OCI-LY7 (cell line): ENCODE measurements around the gene CPZ. TPM values are rescaled to one million over a fixed set of nuclear protein-coding genes. Genes with fewer than 3 reads are reported as not detected.

ENCODE experiments used
- BruUV-seq: library from RNA; stranded (reverse); fragments of 400-500 nt; replicated peaks from 2 replicates; lab custom pipeline; 2021; lab: Mats Ljungman, UMichigan
- CTCF ChIA-PET: fragments of 300-600 bp; sonication (Branson Sonifier 250); formaldehyde crosslinking; loops from one replicate; lab custom pipeline; 2022; ENCODE audit warnings: antibody characterized with exemption; ENCODE audit not compliant: unreplicated experiment; lab: Charles Lee
- POLR2A ChIA-PET: fragments of 300-600 bp; sonication (Branson Sonifier 250); formaldehyde crosslinking; loops from one replicate; lab custom pipeline; 2022; ENCODE audit warnings: antibody characterized with exemption; lab: Charles Lee
- DNase-seq: peaks from one replicate; pipeline ENCODE4 v3.0.0-alpha.2; 2015; ENCODE audit warnings: low spot score
- H2AFZ ChIP-seq: fragments of 200-600 bp; sonication (generic), shearing (Covaris generic); 2 replicates; pipeline ENCODE4 v1.6.1; 2014; ENCODE audit warnings: mild to moderate bottlenecking, antibody characterized with exemption, low read length, moderate library complexity
- H3K27ac ChIP-seq: fragments of 200-600 bp; sonication (generic); 2 replicates; pipeline ENCODE4 v1.5.1; 2014; ENCODE audit warnings: mixed run types, low read depth, mild to moderate bottlenecking, moderate library complexity, low read length, inconsistent platforms; ENCODE audit not compliant: poor library complexity, severe bottlenecking
- H3K36me3 ChIP-seq: fragments of 200-600 bp; sonication (generic); 2 replicates; pipeline ENCODE4 v1.6.1; 2014; ENCODE audit warnings: mild to moderate bottlenecking, antibody characterized with exemption, low read length, moderate library complexity, mixed read lengths; ENCODE audit not compliant: insufficient read depth
- H3K4me1 ChIP-seq: fragments of 200-600 bp; sonication (generic); 2 replicates; pipeline ENCODE4 v1.5.1; 2014; ENCODE audit warnings: mild to moderate bottlenecking, low read length; ENCODE audit not compliant: insufficient read depth, poor library complexity, severe bottlenecking
- H3K4me2 ChIP-seq: fragments of 200-600 bp; sonication (generic); 2 replicates; pipeline ENCODE4 v1.6.1; 2014; ENCODE audit warnings: mild to moderate bottlenecking, low read length
- H3K4me3 ChIP-seq: fragments of 200-600 bp; sonication (generic); 2 replicates; pipeline ENCODE4 v1.5.1; 2014; ENCODE audit warnings: mild to moderate bottlenecking, low read depth, low read length; ENCODE audit not compliant: poor library complexity, severe bottlenecking
- H3K79me2 ChIP-seq: fragments of 200-600 bp; sonication (generic); 2 replicates; pipeline ENCODE4 v1.6.1; 2016; ENCODE audit warnings: low read depth, mild to moderate bottlenecking, low read length, moderate library complexity, mixed read lengths; ENCODE audit not compliant: insufficient read depth
- H3K9me2 ChIP-seq: fragments of 200-600 bp; sonication (generic); 2 replicates; pipeline ENCODE4 v1.6.1; 2016; ENCODE audit warnings: mild to moderate bottlenecking, low read length, mixed read lengths; ENCODE audit not compliant: insufficient read depth
- H3K9me3 ChIP-seq: fragments of 200-600 bp; sonication (generic); 2 replicates; pipeline ENCODE4 v1.6.1; 2014; ENCODE audit warnings: mild to moderate bottlenecking, mixed run types, low read length, mixed read lengths
- H4K20me1 ChIP-seq: fragments of 200-600 bp; sonication (generic); 2 replicates; pipeline ENCODE4 v1.6.1; 2014; ENCODE audit warnings: mild to moderate bottlenecking, antibody characterized with exemption, low read length, moderate library complexity, mixed read lengths; ENCODE audit not compliant: insufficient read depth
- CTCF ChIP-seq: fragments of 200-600 bp; sonication (generic); conservative IDR thresholded peaks from 2 replicates; pipeline ENCODE4 v1.5.1; 2014; ENCODE audit warnings: mild to moderate bottlenecking, antibody characterized with exemption, low read length, moderate library complexity, mixed read lengths
- EZH2phosphoT487 ChIP-seq: fragments of 200-600 bp; sonication (generic); IDR thresholded peaks from 2 replicates; pipeline ENCODE4 v1.6.1; 2018; ENCODE audit warnings: low read depth, borderline replicate concordance, mild to moderate bottlenecking, mixed run types, antibody characterized with exemption, low read length, moderate library complexity, mixed read lengths
- intact Hi-C: fragments of 100-400 bp; cut with micrococcal nuclease; formaldehyde crosslinking; loops from one replicate; pipeline ENCODE4 v1.10.0; 2022; ENCODE audit not compliant: unreplicated experiment
- total RNA-seq, 2 experiments: library from RNA; depleted of rRNA in 1 of 2; stranded (reverse); fragments of >200 nt in 1 of 2; shearing (Covaris generic) in 1 of 2; gene quantifications; 2 replicates each; pipeline ENCODE4 v1.2.3, GENCODE V29; 2014 to 2022

The CPZ gene
- total RNA-seq, 2 experiments from 2014 or later: not detected

GRCh38 chr4:8640816-8641215 lies 48.3 kb downstream of the CPZ start:
- no TSS peak for BruUV-seq
- no peaks in the 10 kb centered on the region for H3K9me2 ChIP-seq
- ChIA-PET POLR2A (no interaction called here), CTCF (no interaction called here)
- no peaks in the 10 kb centered on the region for H3K4me1 ChIP-seq
- no peak overlapping the region for H3K27ac ChIP-seq
- H3K9me3 ChIP-seq: no peaks in the 10 kb centered on the region
- no peaks in the 10 kb centered on the region for H3K79me2 ChIP-seq
- H3K4me2 ChIP-seq: no peak overlapping the region
- DNase-seq: no peak
- H4K20me1 ChIP-seq: no peaks in the 10 kb centered on the region
- no peak overlapping the region for H3K4me3 ChIP-seq
- no peaks in the 10 kb centered on the region for H3K36me3 ChIP-seq
- TF ChIP-seq CTCF (no peak), EZH2phosphoT487 (no peak)
- intact Hi-C loops: no loop called here
- no peak overlapping the region for H2AFZ ChIP-seq

GRCh38 chr4:8641256-8641655 lies 48.7 kb downstream of the CPZ start:
- H3K36me3 ChIP-seq: no peaks in the 10 kb centered on the region
- no peaks in the 10 kb centered on the region for H4K20me1 ChIP-seq
- no peaks in the 10 kb centered on the region for H3K4me1 ChIP-seq
- no peak overlapping the region for H2AFZ ChIP-seq
- DNase-seq: no peak
- TF ChIP-seq EZH2phosphoT487 (no peak), CTCF (no peak)
- H3K9me3 ChIP-seq: no peaks in the 10 kb centered on the region
- no peaks in the 10 kb centered on the region for H3K79me2 ChIP-seq
- intact Hi-C loops: no loop called here
- ChIA-PET POLR2A (no interaction called here), CTCF (no interaction called here)
- no peak overlapping the region for H3K4me3 ChIP-seq
- BruUV-seq: no TSS peak
- no peak overlapping the region for H3K27ac ChIP-seq
- H3K9me2 ChIP-seq: no peaks in the 10 kb centered on the region
- H3K4me2 ChIP-seq: no peak overlapping the region

- ChIA-PET CTCF (no interaction called here), POLR2A (no interaction called here)
- H3K27ac ChIP-seq: no peak overlapping the region
- TF ChIP-seq EZH2phosphoT487: no peak
- DNase-seq: no peak
- H3K4me3 ChIP-seq: no peak overlapping the region
- no peaks in the 10 kb centered on the region for H3K9me2 ChIP-seq
- no peak overlapping the region for H3K4me2 ChIP-seq
- H2AFZ ChIP-seq: no peak overlapping the region
- intact Hi-C loops: no loop called here
- no peaks in the 10 kb centered on the region for H3K4me1 ChIP-seq
- H4K20me1 ChIP-seq: no peaks in the 10 kb centered on the region
- H3K36me3 ChIP-seq: no peaks in the 10 kb centered on the region
- no TSS peak for BruUV-seq
- no peaks in the 10 kb centered on the region for H3K79me2 ChIP-seq
- no peaks in the 10 kb centered on the region for H3K9me3 ChIP-seq
Observed at GRCh38 chr4:8641931-8642650, 49.5 kb downstream of the CPZ start.
